Osteoblast (primary cell): Measurements from ENCODE around the gene TRMT112. TPM values are rescaled to one million over a fixed set of nuclear protein-coding genes. Genes with fewer than 3 reads are reported as not detected.

Experiments used
- DNase-seq: peaks from one replicate; pipeline ENCODE4 v3.0.0; 2011; ENCODE audit warnings: low spot score, mixed read lengths; ENCODE audit not compliant: insufficient read length; ENCODE audit errors: missing footprints
- H2AFZ ChIP-seq: 2 replicates; pipeline ENCODE4 v1.6.0; 2011; ENCODE audit warnings: mild to moderate bottlenecking, low read length
- H3K27ac ChIP-seq: 2 replicates; pipeline ENCODE4 v1.5.1; 2011; ENCODE audit warnings: mild to moderate bottlenecking, low read depth, low read length, moderate library complexity
- H3K27me3 ChIP-seq: 2 replicates; pipeline ENCODE4 v1.6.0; 2012; ENCODE audit warnings: mild to moderate bottlenecking, control low read depth, inconsistent platforms, low read length, moderate library complexity; ENCODE audit not compliant: insufficient read depth
- H3K36me3 ChIP-seq: 2 replicates; pipeline ENCODE4 v1.5.1; 2011; ENCODE audit warnings: mild to moderate bottlenecking, low read length, control low read depth, moderate library complexity; ENCODE audit not compliant: insufficient read depth
- H3K4me1 ChIP-seq: 2 replicates; pipeline ENCODE4 v1.5.1; 2011; ENCODE audit warnings: mild to moderate bottlenecking, low read length, control low read depth, moderate library complexity; ENCODE audit not compliant: insufficient read depth
- H3K4me2 ChIP-seq: 2 replicates; pipeline ENCODE4 v1.6.0; 2011; ENCODE audit warnings: mild to moderate bottlenecking, low read length; ENCODE audit not compliant: insufficient read depth
- H3K4me3 ChIP-seq: fragments of 200-600 bp; sonication (generic); 3 replicates; pipeline ENCODE4 v1.5.1; 2012; ENCODE audit warnings: mild to moderate bottlenecking, low read length, inconsistent platforms; ENCODE audit not compliant: insufficient read depth
- H3K79me2 ChIP-seq: 2 replicates; pipeline ENCODE4 v1.6.0; 2012; ENCODE audit warnings: mild to moderate bottlenecking, low read length, control low read depth, inconsistent platforms; ENCODE audit not compliant: insufficient read depth
- H3K9me3 ChIP-seq: 2 replicates; pipeline ENCODE4 v1.5.1; 2011; ENCODE audit warnings: low read depth, low read length, control low read depth
- H4K20me1 ChIP-seq: 2 replicates; pipeline ENCODE4 v1.6.0; 2012; ENCODE audit warnings: mild to moderate bottlenecking, low read length, control low read depth; ENCODE audit not compliant: insufficient read depth
- CTCF ChIP-seq: IDR thresholded peaks from 2 replicates; pipeline ENCODE4 v1.5.1; 2011; ENCODE audit warnings: mild to moderate bottlenecking, low read depth, low read length, moderate library complexity; ENCODE audit errors: extremely low read depth
- total RNA-seq: library from RNA; depleted of rRNA; stranded (reverse); fragments of >200 nt; gene quantifications from 2 replicates; pipeline ENCODE4 v1.2.3, GENCODE V29; 2012

TRMT112 gene
- total RNA-seq, 1 donor: 123 TPM

GRCh38 chr11:64284048-64284961, 33.1 kb downstream of the TRMT112 start, which contains the start of gene BAD:
BAD (minus strand) TSS chr11:64284665; CDS start chr11:64284368, 297 bp downstream.
- peak; percentile 100 for DNase-seq

GRCh38 chr11:64283092-64283491, 34.3 kb downstream of the TRMT112 start:
- H4K20me1 ChIP-seq: no peaks in the 10 kb centered on the region
- peak; percentile 9 for DNase-seq
- H3K27me3 ChIP-seq: no peaks in the 10 kb centered on the region
- H3K79me2 ChIP-seq: peaks cover 35% of the 10 kb centered on the region
- H3K36me3 ChIP-seq: peaks cover 24% of the 10 kb centered on the region
- H3K4me3 ChIP-seq: no peak overlapping the region
- no peak overlapping the region for H2AFZ ChIP-seq
- H3K9me3 ChIP-seq: no peaks in the 10 kb centered on the region
- peak overlapping the region; percentile 99 for H3K4me2 ChIP-seq
- no peak overlapping the region for H3K27ac ChIP-seq
- no peak for TF ChIP-seq CTCF
- H3K4me1 ChIP-seq: peaks cover 21% of the 10 kb centered on the region

More at GRCh38 chr11:64284048-64284961, 33.1 kb downstream of the TRMT112 start, which contains the start of gene BAD:
- Histone ChIP-seq H4K20me1 (no peaks in the 10 kb centered on the region), H2AFZ (peak within 1 kb of the TSS; percentile 96), H3K4me1 (peaks cover 21% of the 10 kb centered on the region), H3K36me3 (peaks cover 16% of the 10 kb centered on the region), H3K27me3 (no peaks in the 10 kb centered on the region), H3K79me2 (peaks cover 35% of the 10 kb centered on the region), H3K4me2 (peak within 1 kb of the TSS; percentile 99), H3K4me3 (peak within 1 kb of the TSS; percentile 83), H3K27ac (peak within 1 kb of the TSS; percentile 91), H3K9me3 (no peaks in the 10 kb centered on the region)
- no peak for TF ChIP-seq CTCF

GRCh38 chr11:64281957-64282770, 35.2 kb downstream of the TRMT112 start:
- Histone ChIP-seq H3K4me3 (no peak overlapping the region), H3K4me1 (peaks cover 22% of the 10 kb centered on the region)

More at GRCh38 chr11:64281957-64282770, 35.2 kb downstream of the TRMT112 start:
- DNase-seq: peak; percentile 26
- no peaks in the 10 kb centered on the region for H3K27me3 ChIP-seq
- peaks cover 26% of the 10 kb centered on the region for H3K36me3 ChIP-seq
- H3K27ac ChIP-seq: no peak overlapping the region
- H2AFZ ChIP-seq: no peak overlapping the region
- no peaks in the 10 kb centered on the region for H3K9me3 ChIP-seq
- no peaks in the 10 kb centered on the region for H4K20me1 ChIP-seq
- peaks cover 35% of the 10 kb centered on the region for H3K79me2 ChIP-seq
- H3K4me2 ChIP-seq: no peak overlapping the region
- TF ChIP-seq CTCF: no peak
